Activated naive CD8-positive, alpha-beta T cell treated with anti-CD3 and anti-CD28 coated beads, Interleukin-2, amount 10 ng/mL, durations not matched to agents 7 days and 5 days (primary cell): ENCODE measurements around the gene DGCR2. TPM values are rescaled to one million over a fixed set of nuclear protein-coding genes. Genes with fewer than 3 reads are reported as not detected.
A peak's percentile ranks its signal among the peaks of the same experiment; 100 is the strongest.

Experiments
- ATAC-seq: fragments of 150-1000 bp; cut with Tn5 transposase; one replicate; pipeline ENCODE4 v1.10.0; 2021; ENCODE audit warnings: low read depth, moderate library complexity
- POLR2A ChIA-PET: fragments of 350-600 bp; sonication (Branson Sonifier 250); formaldehyde crosslinking; loops from one replicate; lab custom pipeline; 2021; ENCODE audit warnings: antibody characterized with exemption; lab: Charles Lee
- DNase-seq: peaks from one replicate; pipeline ENCODE4 v3.0.0; 2021
- H3K27ac Mint-ChIP-seq: one replicate; pipeline ENCODE4 v1.8.0; 2022; ENCODE audit warnings: mild to moderate bottlenecking, mixed read lengths
- H3K27me3 Mint-ChIP-seq: one replicate; pipeline ENCODE4 v1.8.0; 2022; ENCODE audit warnings: mild to moderate bottlenecking, moderate library complexity, mixed read lengths
- H3K36me3 Mint-ChIP-seq: one replicate; pipeline ENCODE4 v1.8.0; 2021; ENCODE audit warnings: mild to moderate bottlenecking, mixed read lengths
- H3K4me1 Mint-ChIP-seq: one replicate; pipeline ENCODE4 v1.8.0; 2021; ENCODE audit warnings: mixed read lengths
- H3K4me3 Mint-ChIP-seq: one replicate; pipeline ENCODE4 v1.8.0; 2022; ENCODE audit warnings: mild to moderate bottlenecking, moderate library complexity, mixed read lengths
- H3K9me3 Mint-ChIP-seq: one replicate; pipeline ENCODE4 v1.8.0; 2021; ENCODE audit warnings: mixed read lengths
- total RNA-seq, 2 experiments: library from RNA; stranded (reverse); gene quantifications; one replicate each; pipeline ENCODE4 v1.2.3, GENCODE V29; 2021

DGCR2 gene
- total RNA-seq, 2 experiments from 2014 or later, result 38.0 to 38.3 TPM

DNA sequence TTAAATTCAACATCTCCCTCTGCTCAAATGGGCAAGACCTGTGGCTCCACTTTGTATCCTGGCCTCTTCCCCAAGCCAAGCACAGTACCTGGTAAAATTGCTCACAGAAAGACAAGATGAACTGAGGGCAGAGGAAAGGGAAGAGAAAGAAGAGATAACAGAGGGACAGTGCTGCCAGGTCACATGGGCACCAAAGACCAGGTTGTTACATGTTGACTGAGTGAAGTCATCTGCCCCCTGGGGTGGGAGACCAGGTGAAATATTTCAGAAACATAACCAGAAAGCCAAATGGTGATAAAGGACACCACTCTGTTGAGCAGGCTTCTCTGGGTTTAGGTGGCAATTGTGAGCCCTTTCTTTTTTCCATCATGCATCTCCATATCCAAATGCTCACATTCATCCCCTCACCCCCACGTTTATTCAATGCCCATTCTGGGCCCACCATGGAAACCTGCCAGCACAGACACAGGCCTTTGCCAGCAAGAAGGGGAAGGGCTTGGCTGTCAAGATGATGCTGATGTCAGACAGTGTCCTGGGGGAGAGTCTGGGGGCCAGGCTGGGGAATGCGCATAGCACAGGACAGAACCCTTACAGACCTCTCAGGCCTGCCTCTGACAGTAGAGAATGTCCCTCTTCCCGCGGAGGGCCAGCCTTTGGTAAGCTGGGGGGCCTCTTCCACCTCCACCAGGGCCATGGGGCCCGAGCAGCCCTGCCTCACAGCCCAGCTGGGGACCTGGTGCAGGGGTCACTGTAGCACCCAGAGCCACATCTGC lies 51.6 kb downstream of the DGCR2 start:
- POLR2A ChIA-PET, result no interaction called here
- no peak overlapping the region for H3K27ac Mint-ChIP-seq

DNA sequence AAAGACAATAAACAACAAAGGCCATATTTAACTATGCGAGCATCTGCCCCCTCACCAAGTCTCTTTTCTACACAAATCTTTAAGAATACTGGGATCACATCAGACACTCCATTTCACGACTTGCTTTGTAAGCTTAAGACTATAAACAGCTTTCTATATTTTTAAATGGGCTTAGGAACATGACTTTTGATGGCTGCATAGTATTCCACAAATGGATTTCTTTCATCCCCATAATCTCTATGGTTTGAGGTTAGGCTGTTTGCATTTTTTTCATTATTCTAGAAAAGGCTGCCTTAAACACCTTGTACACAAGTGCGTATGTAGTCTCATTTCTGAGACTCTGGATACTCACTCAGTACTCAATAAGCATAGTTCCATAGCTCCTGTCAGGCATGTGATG lies 52.8 kb downstream of the DGCR2 start:
- no peaks in the 10 kb centered on the region for H3K9me3 Mint-ChIP-seq
- H3K36me3 Mint-ChIP-seq, result peaks cover 29% of the 10 kb centered on the region
- POLR2A ChIA-PET, result no interaction called here
- peaks cover 6% of the 10 kb centered on the region for H3K4me1 Mint-ChIP-seq
- no peak for ATAC-seq
- H3K27me3 Mint-ChIP-seq, result no peaks in the 10 kb centered on the region
- no peak overlapping the region for H3K4me3 Mint-ChIP-seq
- no peak overlapping the region for H3K27ac Mint-ChIP-seq
- no peak for DNase-seq

More for the DNA sequence above, 51.6 kb downstream of the DGCR2 start:
- DNase-seq (no peak), ATAC-seq (no peak)
- Mint-ChIP-seq H3K9me3 (no peaks in the 10 kb centered on the region), H3K4me1 (peaks cover 6% of the 10 kb centered on the region), H3K27me3 (no peaks in the 10 kb centered on the region), H3K4me3 (no peak overlapping the region), H3K36me3 (peaks cover 23% of the 10 kb centered on the region)

DNA sequence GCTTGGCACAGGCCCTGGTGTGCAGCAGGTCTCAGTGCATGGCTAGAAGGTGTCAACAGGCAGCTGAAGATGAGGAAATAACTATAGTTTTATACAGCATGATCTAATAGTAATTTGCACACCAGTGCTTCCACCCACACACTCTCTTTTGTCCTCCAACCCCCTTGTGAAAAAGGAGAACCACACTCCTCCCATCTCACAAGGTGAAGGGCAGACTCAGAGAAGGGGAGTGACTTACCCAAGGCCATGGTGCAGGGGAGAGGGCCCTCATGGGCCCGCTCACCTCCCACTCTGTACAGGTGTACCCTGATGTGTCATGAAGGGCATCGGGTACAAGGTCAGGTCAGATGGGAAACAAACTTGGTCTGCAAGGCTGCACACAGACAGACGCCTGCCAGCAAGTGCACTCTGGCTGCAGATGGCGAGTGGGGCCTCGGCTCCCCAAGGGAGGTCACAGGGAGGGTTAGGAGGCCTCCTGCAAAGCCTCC lies 53.4 kb downstream of the DGCR2 start:
- Mint-ChIP-seq H3K27ac (no peak overlapping the region), H3K36me3 (peaks cover 29% of the 10 kb centered on the region), H3K9me3 (no peaks in the 10 kb centered on the region)

DNA sequence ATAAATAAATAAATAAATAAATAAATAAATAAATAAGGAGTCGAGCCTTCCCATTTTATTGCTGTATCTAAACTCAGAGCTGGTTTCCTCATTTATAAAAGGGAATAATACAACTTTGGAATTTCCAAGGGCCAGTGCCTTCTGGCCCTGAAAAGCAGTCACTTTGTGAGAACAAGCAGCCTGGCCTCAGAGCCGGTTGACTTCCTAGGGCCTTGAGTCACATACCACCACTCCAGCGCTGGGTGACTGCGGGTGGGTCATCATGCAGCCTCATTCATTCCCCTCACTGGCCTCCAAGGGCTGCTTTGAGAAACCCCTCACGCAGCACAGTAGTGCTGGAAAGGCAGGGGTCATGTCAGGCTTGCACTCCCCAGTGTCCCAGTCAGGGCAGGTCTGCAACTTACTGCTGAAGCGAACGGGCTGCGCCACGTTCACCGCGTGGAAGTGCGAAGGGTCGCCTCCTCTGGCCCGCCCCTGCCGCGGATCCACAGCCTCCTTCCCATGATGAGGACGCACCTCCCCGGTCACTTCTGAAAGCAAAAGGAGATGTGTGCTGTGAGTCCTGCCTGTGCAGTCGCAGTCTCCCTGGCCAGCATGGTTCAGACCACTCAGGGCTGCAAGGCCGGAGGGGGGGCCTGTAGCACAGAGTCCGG lies 54.4 kb downstream of the DGCR2 start:
- Mint-ChIP-seq H3K36me3 (peaks cover 29% of the 10 kb centered on the region), H3K27ac (no peak overlapping the region), H3K9me3 (no peaks in the 10 kb centered on the region), H3K4me1 (no peaks in the 10 kb centered on the region), H3K27me3 (no peaks in the 10 kb centered on the region), H3K4me3 (no peak overlapping the region)
- ATAC-seq (no peak), DNase-seq (no peak)
- POLR2A ChIA-PET, result no interaction called here

More for the DNA sequence above, 53.4 kb downstream of the DGCR2 start:
- POLR2A ChIA-PET, result no interaction called here
- Mint-ChIP-seq H3K4me1 (peaks cover 6% of the 10 kb centered on the region), H3K27me3 (no peaks in the 10 kb centered on the region), H3K4me3 (no peak overlapping the region)
- ATAC-seq, result no peak
- no peak for DNase-seq

DNA sequence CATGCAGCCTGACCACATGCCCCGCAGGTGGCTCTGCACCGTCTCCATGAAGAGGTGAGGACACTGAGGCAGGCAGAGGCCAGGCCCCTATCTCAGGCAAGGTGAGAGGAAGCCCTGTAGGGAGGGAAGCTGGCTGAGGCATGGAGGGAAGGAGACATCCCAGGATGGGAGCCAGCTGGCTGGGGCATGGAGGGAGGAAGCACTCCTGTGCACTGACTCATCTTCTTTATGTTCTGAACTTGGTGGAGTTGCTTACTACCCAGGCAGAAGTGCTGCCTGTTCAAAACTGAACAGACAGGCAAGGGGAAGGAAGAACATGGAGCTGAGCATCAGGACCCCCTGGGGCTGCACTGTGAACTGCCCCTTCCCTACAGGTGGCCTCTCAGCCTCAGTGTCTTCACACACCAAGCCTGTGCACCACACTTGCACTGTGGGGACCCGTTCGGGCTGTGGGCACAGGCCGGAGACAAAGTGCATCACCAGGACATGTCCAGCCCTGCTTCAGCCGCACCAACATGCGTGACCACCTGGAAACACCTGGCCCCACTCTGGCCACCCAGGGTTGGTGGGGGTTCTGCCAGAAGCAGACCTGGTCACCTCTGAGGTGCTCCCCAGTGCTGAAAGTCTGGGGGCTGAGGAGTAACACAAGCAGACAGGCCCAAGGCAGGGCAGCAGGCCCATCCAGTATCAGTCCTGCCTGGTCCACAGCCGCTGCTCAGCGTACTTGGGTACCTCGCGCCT lies 55.5 kb downstream of the DGCR2 start:
- Mint-ChIP-seq H3K4me1 (no peaks in the 10 kb centered on the region), H3K4me3 (no peak overlapping the region), H3K27me3 (no peaks in the 10 kb centered on the region), H3K36me3 (peaks cover 31% of the 10 kb centered on the region), H3K27ac (no peak overlapping the region), H3K9me3 (no peaks in the 10 kb centered on the region)
- no peak for DNase-seq
- POLR2A ChIA-PET, result no interaction called here
- no peak for ATAC-seq

DNA sequence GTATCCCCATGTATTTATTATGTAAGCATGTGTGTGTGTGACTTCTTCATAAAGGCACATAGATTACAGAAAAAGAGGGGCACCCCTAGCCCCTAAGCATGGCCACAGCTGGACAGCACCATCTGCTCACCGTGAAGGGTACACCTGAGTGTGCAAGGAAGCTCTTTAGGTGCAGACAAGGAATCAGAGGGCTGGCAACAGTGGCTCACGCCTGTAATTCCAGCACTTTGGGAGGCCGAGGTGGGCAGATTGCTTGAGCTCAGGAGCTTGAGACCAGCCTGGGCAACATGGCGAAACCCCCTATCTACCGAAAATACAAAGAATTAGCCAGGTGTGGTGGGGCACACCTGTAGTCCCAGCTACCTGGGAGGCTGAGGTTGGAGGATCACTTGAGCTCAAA lies 56.3 kb downstream of the DGCR2 start:
- POLR2A ChIA-PET, result interaction anchor here (1.3 kb wide), 1 partner anchor 56 kb away, joined by 3 read pairs; the partner anchor contains the start of gene DGCR2
- peaks cover 27% of the 10 kb centered on the region for H3K36me3 Mint-ChIP-seq
- ATAC-seq, result no peak
- no peaks in the 10 kb centered on the region for H3K9me3 Mint-ChIP-seq
- no peaks in the 10 kb centered on the region for H3K27me3 Mint-ChIP-seq
- no peaks in the 10 kb centered on the region for H3K4me1 Mint-ChIP-seq
- H3K4me3 Mint-ChIP-seq, result no peak overlapping the region
- DNase-seq, result no peak
- no peak overlapping the region for H3K27ac Mint-ChIP-seq

DNA sequence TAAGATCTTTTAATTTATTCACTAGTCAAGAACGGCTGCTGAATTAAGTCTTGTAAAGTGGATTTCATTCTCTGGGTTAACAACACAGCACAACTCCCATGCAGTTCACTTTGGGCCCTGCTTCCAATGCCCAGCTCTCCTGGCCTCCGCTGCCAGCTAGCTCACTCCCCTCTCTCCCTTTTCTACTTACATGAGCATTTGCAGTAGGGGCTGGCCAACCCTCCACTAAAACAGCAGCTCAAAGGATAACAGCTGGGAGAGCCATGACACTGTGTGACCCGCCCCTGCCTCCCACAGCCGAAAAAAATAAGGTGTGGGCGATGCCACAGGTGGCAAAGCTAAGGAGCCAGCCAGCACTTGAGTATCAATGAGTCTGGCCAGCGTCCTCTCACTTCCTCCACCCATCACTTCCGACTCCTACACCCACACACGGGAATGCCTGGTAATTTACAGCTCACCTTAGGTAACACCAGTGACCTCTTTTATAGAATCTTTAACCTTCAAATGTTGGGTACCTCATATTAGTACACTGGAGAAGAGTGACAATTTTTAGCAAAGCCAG lies 56.8 kb downstream of the DGCR2 start:
- H3K4me3 Mint-ChIP-seq, result no peak overlapping the region
- POLR2A ChIA-PET, result interaction anchor here (1.3 kb wide), 1 partner anchor 56 kb away, joined by 3 read pairs; the partner anchor contains the start of gene DGCR2
- no peaks in the 10 kb centered on the region for H3K27me3 Mint-ChIP-seq
- H3K36me3 Mint-ChIP-seq, result peaks cover 26% of the 10 kb centered on the region
- no peaks in the 10 kb centered on the region for H3K4me1 Mint-ChIP-seq
- H3K27ac Mint-ChIP-seq, result no peak overlapping the region
- DNase-seq, result peak; percentile 3
- ATAC-seq, result no peak
- H3K9me3 Mint-ChIP-seq, result no peaks in the 10 kb centered on the region

DNA sequence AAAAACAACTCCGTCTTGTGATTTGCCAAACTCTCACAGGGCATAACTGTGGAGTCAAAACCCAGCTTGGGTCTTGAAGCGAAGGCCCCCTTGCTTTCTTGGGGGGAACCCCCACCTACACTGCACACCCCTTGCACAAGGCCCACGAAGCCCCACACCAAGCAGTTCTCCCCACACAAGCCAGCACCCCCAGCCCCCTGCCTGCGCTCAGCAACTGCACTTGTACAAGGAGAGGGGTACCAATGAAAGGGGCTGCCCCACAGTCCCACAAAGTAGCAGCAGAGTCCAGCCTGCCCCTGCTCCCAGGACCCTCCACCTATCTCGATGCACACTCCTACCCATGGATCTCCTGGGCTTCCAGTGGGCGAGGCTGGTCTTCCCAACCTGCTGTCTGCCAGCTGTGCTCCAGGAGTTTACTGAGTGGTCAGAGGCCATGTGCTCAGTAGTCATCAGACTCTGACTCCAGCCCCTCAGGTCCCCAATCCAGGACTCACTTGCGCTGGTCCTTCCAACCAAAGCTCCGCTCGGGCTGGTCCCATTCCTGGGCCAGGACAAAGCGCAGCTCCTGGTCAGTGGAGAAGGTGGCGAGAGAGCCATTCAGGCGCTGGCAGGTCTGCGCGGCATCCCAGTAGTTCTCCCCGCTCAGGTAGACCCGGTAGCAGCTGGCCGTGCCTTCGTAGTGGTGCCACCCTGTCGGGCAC lies 57.7 kb downstream of the DGCR2 start:
- Mint-ChIP-seq H3K27ac (no peak overlapping the region), H3K4me1 (no peaks in the 10 kb centered on the region), H3K27me3 (no peaks in the 10 kb centered on the region), H3K9me3 (no peaks in the 10 kb centered on the region), H3K36me3 (peaks cover 20% of the 10 kb centered on the region), H3K4me3 (no peak overlapping the region)
- DNase-seq (peak; percentile 23), ATAC-seq (no peak)
- POLR2A ChIA-PET, result interaction anchor here (1.3 kb wide), 1 partner anchor 57 kb away, joined by 3 read pairs; the partner anchor contains the start of gene DGCR2

DNA sequence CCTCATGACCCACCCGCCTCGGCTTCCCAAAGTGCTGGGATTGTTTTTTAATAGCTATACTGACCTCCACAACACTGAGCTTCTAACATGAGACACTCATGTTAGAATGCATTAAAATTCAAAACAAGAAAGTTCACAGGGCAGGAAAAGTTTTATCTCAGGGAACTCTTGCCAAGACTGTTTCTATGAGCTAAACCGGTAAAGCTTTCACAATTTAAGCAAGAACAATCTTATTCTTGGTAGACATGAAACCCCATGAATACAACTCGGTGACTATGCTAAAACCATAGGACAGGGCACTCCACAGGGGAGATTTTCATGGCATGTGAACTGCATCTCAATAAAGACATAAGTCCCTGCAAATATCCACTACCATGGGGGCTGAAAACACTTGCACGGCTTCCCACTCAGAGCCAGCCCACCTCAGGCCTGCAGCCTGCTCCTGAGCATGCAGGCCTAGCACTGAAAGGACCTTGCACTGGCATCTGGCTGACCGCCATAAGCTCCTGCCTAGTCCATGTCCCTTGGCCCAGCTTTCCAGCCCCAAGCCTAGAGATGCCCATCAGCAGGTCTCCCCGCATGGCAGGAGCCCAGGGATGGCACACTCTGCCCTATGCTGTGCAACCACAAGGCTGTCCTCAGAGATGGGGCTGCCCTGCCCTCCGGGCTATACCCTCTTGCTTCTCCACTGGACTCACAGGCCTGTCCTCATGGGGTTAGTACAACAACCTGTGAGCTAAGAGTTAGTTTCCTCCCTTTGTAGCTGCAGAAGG lies 58.4 kb downstream of the DGCR2 start:
- ATAC-seq (no peak), DNase-seq (peak; percentile 7)
- POLR2A ChIA-PET, result no interaction called here
- H3K4me3 Mint-ChIP-seq, result no peak overlapping the region
- no peaks in the 10 kb centered on the region for H3K27me3 Mint-ChIP-seq
- H3K27ac Mint-ChIP-seq, result no peak overlapping the region
- H3K4me1 Mint-ChIP-seq, result no peaks in the 10 kb centered on the region
- H3K9me3 Mint-ChIP-seq, result no peaks in the 10 kb centered on the region
- H3K36me3 Mint-ChIP-seq, result peaks cover 20% of the 10 kb centered on the region

DNA sequence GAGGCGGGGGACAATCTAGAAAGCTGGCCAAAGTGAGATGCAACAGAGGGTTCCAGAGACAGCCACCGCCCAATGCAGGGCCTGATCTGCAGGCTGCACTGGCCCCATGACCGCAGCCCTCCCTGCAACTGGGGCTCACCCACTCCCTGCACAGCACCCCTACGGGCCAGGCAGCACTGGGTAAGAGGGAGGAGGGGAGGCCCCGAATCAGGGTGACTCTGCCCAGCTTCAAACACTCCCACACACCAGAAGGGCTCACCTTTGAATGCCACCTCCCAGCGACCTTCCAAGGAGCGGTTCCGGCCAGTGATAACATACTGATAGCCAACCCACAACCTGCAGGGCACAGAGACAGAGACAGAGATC lies 59.3 kb downstream of the DGCR2 start:
- DNase-seq (peak; percentile 15), ATAC-seq (no peak)
- H3K4me1 Mint-ChIP-seq, result no peaks in the 10 kb centered on the region
- peaks cover 20% of the 10 kb centered on the region for H3K36me3 Mint-ChIP-seq
- no peaks in the 10 kb centered on the region for H3K9me3 Mint-ChIP-seq
- H3K4me3 Mint-ChIP-seq, result no peak overlapping the region
- POLR2A ChIA-PET, result no interaction called here
- no peaks in the 10 kb centered on the region for H3K27me3 Mint-ChIP-seq
- no peak overlapping the region for H3K27ac Mint-ChIP-seq

DNA sequence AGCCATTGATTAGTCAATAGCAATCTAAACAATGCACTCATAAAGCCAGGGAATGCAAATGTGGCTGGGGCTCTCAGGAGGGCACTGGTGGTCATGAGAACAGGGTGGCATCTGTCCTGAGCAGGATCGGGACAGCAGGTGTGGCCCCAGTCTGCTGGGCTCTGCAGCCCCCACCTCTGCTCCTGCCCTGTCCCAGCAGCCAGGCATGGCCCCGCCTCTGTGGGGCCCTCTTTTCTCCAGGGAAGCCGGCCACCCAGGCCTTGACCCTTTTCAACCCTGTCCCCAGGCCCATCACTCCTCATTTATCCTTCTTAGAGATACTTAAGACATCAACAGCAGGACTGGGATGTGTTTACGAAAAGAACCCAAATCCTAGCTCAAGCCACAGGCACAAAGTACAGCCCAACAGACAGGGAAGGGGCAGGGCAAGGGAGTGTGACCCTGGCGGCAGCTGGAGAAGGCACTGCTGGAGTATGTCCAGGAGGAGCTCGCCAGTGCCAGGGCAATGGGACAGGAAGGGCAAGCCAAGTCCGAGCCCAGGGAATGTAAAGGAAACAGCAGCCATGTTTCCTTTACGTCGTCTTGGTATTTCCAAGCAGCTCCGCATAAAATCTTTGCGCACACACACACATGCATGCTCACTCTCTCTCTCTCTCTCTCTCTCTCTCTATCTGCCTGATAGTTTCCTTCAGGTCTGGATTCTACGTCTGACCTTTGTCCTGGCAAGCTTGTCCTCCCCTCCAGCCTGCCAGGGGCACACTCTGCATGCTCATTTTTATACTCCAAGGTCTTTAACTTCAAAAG lies 59.9 kb downstream of the DGCR2 start:
- peak; percentile 23 for DNase-seq

More for the DNA sequence above, 59.9 kb downstream of the DGCR2 start:
- ATAC-seq, result no peak
- no peaks in the 10 kb centered on the region for H3K27me3 Mint-ChIP-seq
- H3K27ac Mint-ChIP-seq, result no peak overlapping the region
- H3K4me3 Mint-ChIP-seq, result no peak overlapping the region
- H3K9me3 Mint-ChIP-seq, result no peaks in the 10 kb centered on the region
- POLR2A ChIA-PET, result no interaction called here
- peaks cover 18% of the 10 kb centered on the region for H3K36me3 Mint-ChIP-seq
- no peaks in the 10 kb centered on the region for H3K4me1 Mint-ChIP-seq
